Measurements from ENCODE around the gene QRICH2. TPM values are rescaled to one million over a fixed set of nuclear protein-coding genes. Genes with fewer than 3 reads are reported as not detected.

The QRICH2 gene
- total and polyA plus RNA-seq, 9 of the 15 experiments (the other 6 are each of a cell fraction or from before 2014, with no cell fraction given) = 0.03 to 1.6 (median 0.81) TPM

- TF ChIP-seq TBP (optimal IDR thresholded peaks at IDR 0.05; ENCODE audit: low read depth, low read length) = no peak
- TF ChIP-seq SAFB2 (IDR thresholded peaks at IDR 0.05; ENCODE audit: borderline replicate concordance, low read depth, low read length, severe bottlenecking) = no peak
- no peak for TF ChIP-seq MAFF (IDR thresholded peaks at IDR 0.05; ENCODE audit: low read length)
- TF ChIP-seq, protein P1, sequence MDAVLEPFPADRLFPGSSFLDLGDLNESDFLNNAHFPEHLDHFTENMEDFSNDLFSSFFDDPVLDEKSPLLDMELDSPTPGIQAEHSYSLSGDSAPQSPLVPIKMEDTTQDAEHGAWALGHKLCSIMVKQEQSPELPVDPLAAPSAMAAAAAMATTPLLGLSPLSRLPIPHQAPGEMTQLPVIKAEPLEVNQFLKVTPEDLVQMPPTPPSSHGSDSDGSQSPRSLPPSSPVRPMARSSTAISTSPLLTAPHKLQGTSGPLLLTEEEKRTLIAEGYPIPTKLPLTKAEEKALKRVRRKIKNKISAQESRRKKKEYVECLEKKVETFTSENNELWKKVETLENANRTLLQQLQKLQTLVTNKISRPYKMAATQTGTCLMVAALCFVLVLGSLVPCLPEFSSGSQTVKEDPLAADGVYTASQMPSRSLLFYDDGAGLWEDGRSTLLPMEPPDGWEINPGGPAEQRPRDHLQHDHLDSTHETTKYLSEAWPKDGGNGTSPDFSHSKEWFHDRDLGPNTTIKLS (IDR thresholded peaks at IDR 0.05; ENCODE audit: borderline replicate concordance, low read depth) = no peak
- TF ChIP-seq MTF1 (CRISPR knock-in tag; IDR thresholded peaks at IDR 0.05; ENCODE audit: borderline replicate concordance) = no peak
- TF ChIP-seq ILF3 (IDR thresholded peaks at IDR 0.05; ENCODE audit: borderline replicate concordance) = no peak
- no peak for TF ChIP-seq CHD2 (IDR thresholded peaks at IDR 0.05; ENCODE audit: low read depth, low read length)
- no peak for TF ChIP-seq ZNF408 (CRISPR knock-in tag; IDR thresholded peaks at IDR 0.05; ENCODE audit: low read depth)
- TF ChIP-seq SREBF2 (CRISPR knock-in tag; IDR thresholded peaks at IDR 0.05) = no peak
- no peak for TF ChIP-seq HMG20A (CRISPR knock-in tag; conservative IDR thresholded peaks at IDR 0.05)
- TF ChIP-seq HIVEP1 (CRISPR knock-in tag; IDR thresholded peaks at IDR 0.05) = no peak
- TF ChIP-seq, protein P2, sequence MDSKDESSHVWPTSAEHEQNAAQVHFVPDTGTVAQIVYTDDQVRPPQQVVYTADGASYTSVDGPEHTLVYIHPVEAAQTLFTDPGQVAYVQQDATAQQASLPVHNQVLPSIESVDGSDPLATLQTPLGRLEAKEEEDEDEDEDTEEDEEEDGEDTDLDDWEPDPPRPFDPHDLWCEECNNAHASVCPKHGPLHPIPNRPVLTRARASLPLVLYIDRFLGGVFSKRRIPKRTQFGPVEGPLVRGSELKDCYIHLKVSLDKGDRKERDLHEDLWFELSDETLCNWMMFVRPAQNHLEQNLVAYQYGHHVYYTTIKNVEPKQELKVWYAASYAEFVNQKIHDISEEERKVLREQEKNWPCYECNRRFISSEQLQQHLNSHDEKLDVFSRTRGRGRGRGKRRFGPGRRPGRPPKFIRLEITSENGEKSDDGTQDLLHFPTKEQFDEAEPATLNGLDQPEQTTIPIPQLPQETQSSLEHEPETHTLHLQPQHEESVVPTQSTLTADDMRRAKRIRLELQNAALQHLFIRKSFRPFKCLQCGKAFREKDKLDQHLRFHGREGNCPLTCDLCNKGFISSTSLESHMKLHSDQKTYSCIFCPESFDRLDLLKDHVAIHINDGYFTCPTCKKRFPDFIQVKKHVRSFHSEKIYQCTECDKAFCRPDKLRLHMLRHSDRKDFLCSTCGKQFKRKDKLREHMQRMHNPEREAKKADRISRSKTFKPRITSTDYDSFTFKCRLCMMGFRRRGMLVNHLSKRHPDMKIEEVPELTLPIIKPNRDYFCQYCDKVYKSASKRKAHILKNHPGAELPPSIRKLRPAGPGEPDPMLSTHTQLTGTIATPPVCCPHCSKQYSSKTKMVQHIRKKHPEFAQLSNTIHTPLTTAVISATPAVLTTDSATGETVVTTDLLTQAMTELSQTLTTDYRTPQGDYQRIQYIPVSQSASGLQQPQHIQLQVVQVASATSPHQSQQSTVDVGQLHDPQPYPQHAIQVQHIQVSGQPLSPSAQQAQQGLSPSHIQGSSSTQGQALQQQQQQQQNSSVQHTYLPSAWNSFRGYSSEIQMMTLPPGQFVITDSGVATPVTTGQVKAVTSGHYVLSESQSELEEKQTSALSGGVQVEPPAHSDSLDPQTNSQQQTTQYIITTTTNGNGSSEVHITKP (IDR thresholded peaks at IDR 0.05; ENCODE audit: partially characterized antibody) = no peak
- TF ChIP-seq ARID1B (IDR thresholded peaks at IDR 0.05) = no peak
- TF ChIP-seq DNMT1 (IDR thresholded peaks at IDR 0.05) = no peak
- TF ChIP-seq NUFIP1 (IDR thresholded peaks at IDR 0.05; ENCODE audit: partially characterized antibody) = no peak
- TF ChIP-seq JUND (IDR thresholded peaks at IDR 0.05; ENCODE audit: borderline replicate concordance, low read depth, low read length) = no peak
- no peak for TF ChIP-seq JUND (tag; IDR thresholded peaks at IDR 0.05; ENCODE audit: borderline replicate concordance, low read depth, low read length)
Measured at GRCh38 chr17:76241204-76241538, 66.9 kb downstream of the QRICH2 start (continued).

Measured in K562 (cell line).